ENCODE data around the gene SOST. TPM values are rescaled to one million over a fixed set of nuclear protein-coding genes. Genes with fewer than 3 reads are reported as not detected.

The SOST gene
- total and polyA plus RNA-seq, 2 donors (not counting 1 experiment from before 2014, with no cell fraction given), result not detected

DNA sequence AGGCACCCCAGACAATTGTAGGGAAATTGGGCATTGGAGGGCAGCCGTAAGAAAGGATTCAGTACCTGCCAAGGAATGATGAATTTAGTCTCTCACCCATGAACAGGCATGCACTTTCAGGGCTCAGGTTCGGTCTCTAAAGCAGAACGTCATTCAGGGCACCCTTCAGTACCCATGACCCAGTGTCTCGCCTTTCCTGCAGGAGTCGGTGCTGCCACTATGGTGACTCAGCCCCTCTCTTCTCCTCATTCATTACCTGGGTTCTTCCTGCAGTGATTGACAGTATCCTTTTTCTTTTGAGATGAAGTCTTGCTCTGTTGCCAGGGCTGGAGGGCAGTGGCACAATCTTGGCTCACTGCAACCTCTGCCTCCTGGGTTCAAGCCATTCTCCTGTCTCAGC, 8.4 kb downstream of the SOST start:
- no peaks in the 10 kb centered on the region for H3K9me3 ChIP-seq (ENCODE audit: control insufficient read depth, insufficient read depth, low read depth, low read length)
- DNase-seq (ENCODE audit: low read depth in 2 of 2), result no peak
- no peaks in the 10 kb centered on the region for H4K20me1 ChIP-seq (ENCODE audit: control insufficient read depth, extremely low read depth, insufficient read depth, low read length)
- no peaks in the 10 kb centered on the region for H3K79me2 ChIP-seq (ENCODE audit: control insufficient read depth, insufficient read depth, low read length)
- no peaks in the 10 kb centered on the region for H3K4me1 ChIP-seq (ENCODE audit: control insufficient read depth, extremely low read depth, insufficient read depth, low read length)
- no peak overlapping the region for H3K4me3 ChIP-seq (replicated peaks in 1 of 4; ENCODE audit: control extremely low read depth in 1 of 4, insufficient read depth in 1 of 4, low read depth in 3 of 4, low read length in 4 of 4)
- TF ChIP-seq, protein P1, sequence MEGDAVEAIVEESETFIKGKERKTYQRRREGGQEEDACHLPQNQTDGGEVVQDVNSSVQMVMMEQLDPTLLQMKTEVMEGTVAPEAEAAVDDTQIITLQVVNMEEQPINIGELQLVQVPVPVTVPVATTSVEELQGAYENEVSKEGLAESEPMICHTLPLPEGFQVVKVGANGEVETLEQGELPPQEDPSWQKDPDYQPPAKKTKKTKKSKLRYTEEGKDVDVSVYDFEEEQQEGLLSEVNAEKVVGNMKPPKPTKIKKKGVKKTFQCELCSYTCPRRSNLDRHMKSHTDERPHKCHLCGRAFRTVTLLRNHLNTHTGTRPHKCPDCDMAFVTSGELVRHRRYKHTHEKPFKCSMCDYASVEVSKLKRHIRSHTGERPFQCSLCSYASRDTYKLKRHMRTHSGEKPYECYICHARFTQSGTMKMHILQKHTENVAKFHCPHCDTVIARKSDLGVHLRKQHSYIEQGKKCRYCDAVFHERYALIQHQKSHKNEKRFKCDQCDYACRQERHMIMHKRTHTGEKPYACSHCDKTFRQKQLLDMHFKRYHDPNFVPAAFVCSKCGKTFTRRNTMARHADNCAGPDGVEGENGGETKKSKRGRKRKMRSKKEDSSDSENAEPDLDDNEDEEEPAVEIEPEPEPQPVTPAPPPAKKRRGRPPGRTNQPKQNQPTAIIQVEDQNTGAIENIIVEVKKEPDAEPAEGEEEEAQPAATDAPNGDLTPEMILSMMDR (conservative IDR thresholded peaks at IDR 0.05 in 1 of 2, IDR thresholded peaks at IDR 0.05 in 1 of 2; ENCODE audit: low read depth in 1 of 2, low read length in 2 of 2), result no peak
- no peak for TF ChIP-seq EZH2 (IDR thresholded peaks at IDR 0.05; ENCODE audit: low read length, missing control alignments)
- no peak overlapping the region for H3K9ac ChIP-seq (ENCODE audit: insufficient read depth, low read length)
- H3K27me3 ChIP-seq (ENCODE audit: control insufficient read depth, insufficient read depth, low read length), result peaks cover 28% of the 10 kb centered on the region
- H2AFZ ChIP-seq (ENCODE audit: low read length), result no peak overlapping the region
- H3K4me2 ChIP-seq (ENCODE audit: extremely low read depth, insufficient read depth, low read length), result no peak overlapping the region
- H3K36me3 ChIP-seq (ENCODE audit: control insufficient read depth, insufficient read depth, low read length), result no peaks in the 10 kb centered on the region
- no peak overlapping the region for H3K27ac ChIP-seq (ENCODE audit: insufficient read depth, low read length)

DNA sequence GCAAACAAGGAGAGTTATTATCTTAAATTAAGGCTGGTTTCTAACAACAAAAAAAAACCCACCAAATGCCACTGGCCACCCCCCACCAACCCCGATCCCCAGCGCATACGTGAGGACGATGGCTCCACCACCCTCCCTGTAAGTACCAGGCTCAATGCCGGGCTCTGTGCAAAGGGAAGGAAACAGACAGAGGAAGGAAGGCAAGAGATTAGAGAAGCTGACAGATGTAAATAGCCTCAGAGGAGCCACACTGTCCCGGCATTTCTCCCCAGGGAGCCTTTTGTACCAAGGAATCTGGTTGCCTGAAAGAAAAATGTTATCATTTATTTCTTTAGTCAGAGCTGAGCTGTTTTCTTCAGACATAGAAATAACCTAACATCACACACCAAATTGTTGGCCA, 13.1 kb downstream of the SOST start:
- no peaks in the 10 kb centered on the region for H3K4me1 ChIP-seq (ENCODE audit: control insufficient read depth, extremely low read depth, insufficient read depth, low read length)
- DNase-seq (ENCODE audit: low read depth in 2 of 2), result no peak
- no peaks in the 10 kb centered on the region for H3K36me3 ChIP-seq (ENCODE audit: control insufficient read depth, insufficient read depth, low read length)
- no peaks in the 10 kb centered on the region for H3K9me3 ChIP-seq (ENCODE audit: control insufficient read depth, insufficient read depth, low read depth, low read length)
- H4K20me1 ChIP-seq (ENCODE audit: control insufficient read depth, extremely low read depth, insufficient read depth, low read length), result no peaks in the 10 kb centered on the region
- H3K79me2 ChIP-seq (ENCODE audit: control insufficient read depth, insufficient read depth, low read length), result no peaks in the 10 kb centered on the region
- no peak overlapping the region for H3K4me3 ChIP-seq (replicated peaks in 1 of 4; ENCODE audit: control extremely low read depth in 1 of 4, insufficient read depth in 1 of 4, low read depth in 3 of 4, low read length in 4 of 4)
- no peak overlapping the region for H3K27ac ChIP-seq (ENCODE audit: insufficient read depth, low read length)
- peaks cover 16% of the 10 kb centered on the region for H3K27me3 ChIP-seq (ENCODE audit: control insufficient read depth, insufficient read depth, low read length)
- H3K4me2 ChIP-seq (ENCODE audit: extremely low read depth, insufficient read depth, low read length), result no peak overlapping the region
- H3K9ac ChIP-seq (ENCODE audit: insufficient read depth, low read length), result no peak overlapping the region
- H2AFZ ChIP-seq (ENCODE audit: low read length), result no peak overlapping the region
- TF ChIP-seq EZH2 (IDR thresholded peaks at IDR 0.05; ENCODE audit: low read length, missing control alignments), result no peak
- TF ChIP-seq, protein P1 (conservative IDR thresholded peaks at IDR 0.05 in 1 of 2, IDR thresholded peaks at IDR 0.05 in 1 of 2; ENCODE audit: low read depth in 1 of 2, low read length in 2 of 2), result no peak

DNA sequence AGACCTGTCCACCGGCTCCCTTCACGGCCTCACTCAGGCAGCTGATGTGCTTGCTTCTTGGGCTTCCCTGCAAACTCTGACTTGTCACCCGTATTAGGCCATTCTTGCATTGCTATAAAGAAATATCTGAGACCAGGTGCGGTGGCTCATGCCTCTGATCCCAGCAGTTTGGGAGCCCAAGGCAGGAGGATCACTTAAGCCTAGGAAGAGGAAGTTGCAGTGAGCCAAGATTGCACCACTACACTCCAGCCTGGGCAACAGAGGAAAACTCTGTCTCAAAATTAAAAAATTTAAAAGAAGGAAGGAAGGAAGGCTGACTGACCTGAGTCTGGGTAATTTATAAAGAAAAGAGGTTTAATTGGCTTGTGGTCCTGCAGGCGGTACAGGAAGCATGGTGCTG, 17.0 kb downstream of the SOST start:
- TF ChIP-seq, protein P1 (conservative IDR thresholded peaks at IDR 0.05 in 1 of 2, IDR thresholded peaks at IDR 0.05 in 1 of 2; ENCODE audit: low read depth in 1 of 2, low read length in 2 of 2), result no peak
- TF ChIP-seq EZH2 (IDR thresholded peaks at IDR 0.05; ENCODE audit: low read length, missing control alignments), result no peak
- Histone ChIP-seq H3K4me3 (replicated peaks in 1 of 4; ENCODE audit: control extremely low read depth in 1 of 4, insufficient read depth in 1 of 4, low read depth in 3 of 4, low read length in 4 of 4) (no peak overlapping the region), H3K9ac (ENCODE audit: insufficient read depth, low read length) (no peak overlapping the region), H4K20me1 (ENCODE audit: control insufficient read depth, extremely low read depth, insufficient read depth, low read length) (no peaks in the 10 kb centered on the region), H3K4me2 (ENCODE audit: extremely low read depth, insufficient read depth, low read length) (no peak overlapping the region), H3K9me3 (ENCODE audit: control insufficient read depth, insufficient read depth, low read depth, low read length) (no peaks in the 10 kb centered on the region), H2AFZ (ENCODE audit: low read length) (no peak overlapping the region), H3K36me3 (ENCODE audit: control insufficient read depth, insufficient read depth, low read length) (no peaks in the 10 kb centered on the region), H3K27ac (ENCODE audit: insufficient read depth, low read length) (no peak overlapping the region), H3K4me1 (ENCODE audit: control insufficient read depth, extremely low read depth, insufficient read depth, low read length) (no peaks in the 10 kb centered on the region), H3K79me2 (ENCODE audit: control insufficient read depth, insufficient read depth, low read length) (no peaks in the 10 kb centered on the region), H3K27me3 (ENCODE audit: control insufficient read depth, insufficient read depth, low read length) (peaks cover 12% of the 10 kb centered on the region)
- no peak for DNase-seq (ENCODE audit: low read depth in 2 of 2)

Measured in fibroblast of lung (primary cell).